SU-DHL-6 (cell line): ENCODE results near the gene FAM76A.

ENCODE experiments used
- H2AFZ ChIP-seq: fragments of 200-600 bp; sonication (generic); 2 replicates; pipeline ENCODE4 v1.6.1; 2014; ENCODE audit warnings: low read depth, mild to moderate bottlenecking, moderate library complexity, mixed read lengths, antibody characterized with exemption, low read length; ENCODE audit not compliant: severe bottlenecking
- H3F3A ChIP-seq: fragments of 200-600 bp; shearing (Covaris generic); 2 replicates; pipeline ENCODE4 v1.6.0; 2016; ENCODE audit warnings: antibody characterized with exemption, mild to moderate bottlenecking; ENCODE audit not compliant: insufficient read depth
- H3K27ac ChIP-seq: fragments of 200-600 bp; sonication (generic); 2 replicates; pipeline ENCODE4 v1.5.1; 2016; ENCODE audit warnings: low read depth, mild to moderate bottlenecking, low read length, moderate library complexity, mixed read lengths
- H3K27me3 ChIP-seq: fragments of 200-600 bp; sonication (generic), shearing (Covaris generic); 2 replicates; pipeline ENCODE4 v1.6.0; 2014; ENCODE audit warnings: mild to moderate bottlenecking, low read length
- H3K36me3 ChIP-seq: fragments of 200-600 bp; sonication (generic); 2 replicates; pipeline ENCODE4 v1.6.1; 2014; ENCODE audit warnings: mild to moderate bottlenecking, low read length, mixed read lengths
- H3K4me2 ChIP-seq: fragments of 300-600, 200-600 bp; shearing (Covaris generic), sonication (generic); 2 replicates; pipeline ENCODE4 v1.6.0; 2014; ENCODE audit warnings: low read length, low read depth, mild to moderate bottlenecking; ENCODE audit not compliant: poor library complexity, severe bottlenecking
- H3K4me3 ChIP-seq: fragments of 200-600 bp; sonication (generic); 2 replicates; pipeline ENCODE4 v1.5.1; 2014; ENCODE audit warnings: antibody characterized with exemption, low read length, mild to moderate bottlenecking, mixed read lengths; ENCODE audit not compliant: insufficient read depth, poor library complexity, severe bottlenecking
- H3K79me2 ChIP-seq: fragments of 200-600 bp; sonication (generic); 2 replicates; pipeline ENCODE4 v1.6.1; 2014; ENCODE audit warnings: mild to moderate bottlenecking, low read length, moderate library complexity; ENCODE audit not compliant: insufficient read depth
- H3K9ac ChIP-seq: fragments of 200-600 bp; sonication (generic); 2 replicates; pipeline ENCODE4 v1.7.0; 2014; ENCODE audit warnings: mild to moderate bottlenecking, low read length
- H3K9me2 ChIP-seq: fragments of 200-600 bp; sonication (generic); replicated peaks from 2 replicates; pipeline ENCODE4 v1.6.1; 2014; ENCODE audit warnings: low read length; ENCODE audit not compliant: insufficient read depth
- H3K9me3 ChIP-seq: fragments of 200-600 bp; sonication (generic); 2 replicates; pipeline ENCODE4 v1.6.1; 2014; ENCODE audit warnings: low read length, mixed read lengths; ENCODE audit not compliant: insufficient read depth
- H4K20me1 ChIP-seq: fragments of 200-600 bp; sonication (generic); 2 replicates; pipeline ENCODE4 v1.6.1; 2014; ENCODE audit warnings: low read depth, mild to moderate bottlenecking, antibody characterized with exemption, low read length, moderate library complexity, mixed read lengths
- CTCF ChIP-seq: fragments of 200-600 bp; sonication (generic); IDR thresholded peaks from one replicate; pipeline ENCODE4 v1.5.1; 2017; ENCODE audit warnings: antibody characterized with exemption, mild to moderate bottlenecking, low read length, moderate library complexity; ENCODE audit not compliant: insufficient read depth, poor library complexity, severe bottlenecking
- EZH2phosphoT487 ChIP-seq: fragments of 200-600 bp; sonication (generic), shearing (Covaris generic); conservative IDR thresholded peaks from 2 replicates; pipeline ENCODE4 v1.6.1; 2018; ENCODE audit warnings: mild to moderate bottlenecking, antibody characterized with exemption, low read length, moderate library complexity, mixed read lengths

The FAM76A gene

GRCh38 chr1:27704958-27705357 is 20.8 kb upstream of the FAM76A start:
- no peak overlapping the region for H3K27ac ChIP-seq
- H3K27me3 ChIP-seq: no peaks in the 10 kb centered on the region
- H3F3A ChIP-seq: no peaks in the 10 kb centered on the region
- no peak overlapping the region for H3K4me2 ChIP-seq
- no peak overlapping the region for H3K4me3 ChIP-seq
- no peak for TF ChIP-seq EZH2phosphoT487
- TF ChIP-seq CTCF: no peak
- no peaks in the 10 kb centered on the region for H4K20me1 ChIP-seq
- no peak overlapping the region for H2AFZ ChIP-seq
- no peaks in the 10 kb centered on the region; the same call in 1 of the 2 replicates for H3K9me3 ChIP-seq
- no peaks in the 10 kb centered on the region for H3K9me2 ChIP-seq
- no peak overlapping the region for H3K9ac ChIP-seq
- H3K36me3 ChIP-seq: no peaks in the 10 kb centered on the region; the same call in 1 of the 2 replicates
- no peaks in the 10 kb centered on the region for H3K79me2 ChIP-seq

GRCh38 chr1:27705545-27705944 is 20.2 kb upstream of the FAM76A start:
- Histone ChIP-seq H3F3A (no peaks in the 10 kb centered on the region), H4K20me1 (no peaks in the 10 kb centered on the region), H3K36me3 (no peaks in the 10 kb centered on the region; the same call in 1 of the 2 replicates), H3K4me2 (no peak overlapping the region), H3K9me3 (no peaks in the 10 kb centered on the region; the same call in 1 of the 2 replicates), H2AFZ (no peak overlapping the region), H3K9me2 (no peaks in the 10 kb centered on the region), H3K79me2 (no peaks in the 10 kb centered on the region), H3K27ac (no peak overlapping the region), H3K9ac (no peak overlapping the region), H3K4me3 (no peak overlapping the region), H3K27me3 (no peaks in the 10 kb centered on the region)
- no peak for TF ChIP-seq EZH2phosphoT487
- TF ChIP-seq CTCF: no peak

- no peaks in the 10 kb centered on the region for H3F3A ChIP-seq
- H3K27ac ChIP-seq: no peak overlapping the region
- no peaks in the 10 kb centered on the region for H4K20me1 ChIP-seq
- TF ChIP-seq CTCF: no peak
- no peak overlapping the region for H3K9ac ChIP-seq
- no peaks in the 10 kb centered on the region for H3K9me3 ChIP-seq
- H3K9me2 ChIP-seq: no peaks in the 10 kb centered on the region
- no peaks in the 10 kb centered on the region for H3K27me3 ChIP-seq
- H3K36me3 ChIP-seq: no peaks in the 10 kb centered on the region
- no peak overlapping the region for H3K4me2 ChIP-seq
- no peak overlapping the region for H3K4me3 ChIP-seq
- no peak overlapping the region for H2AFZ ChIP-seq
- no peaks in the 10 kb centered on the region for H3K79me2 ChIP-seq
These were observed 15.2 kb upstream of the FAM76A start for GRCh38 chr1:27710574-27710973.
